DMS153 treated with DMSO at 0.1 percent for 48 hours (cell line): ENCODE results near the gene EFCAB3.
"Not testable (repeated sequence)": the region's sequence is repeated elsewhere in the genome, so short reads cannot be mapped to it uniquely, and the experiment has no call there.

Experiments used
- DNase-seq: peaks from one replicate; lab custom pipeline; 2025; ENCODE audit not compliant: unreplicated experiment; lab: John Stamatoyannopoulos, UW

The EFCAB3 gene

GRCh38 chr17:62380253-62380652 lies at the start of gene EFCAB3:
Gene EFCAB3 (plus strand): TSS chr17:62380553. CDS start chr17:62382980, 2,427 bp downstream.
- DNase-seq, result no peak

DNA sequence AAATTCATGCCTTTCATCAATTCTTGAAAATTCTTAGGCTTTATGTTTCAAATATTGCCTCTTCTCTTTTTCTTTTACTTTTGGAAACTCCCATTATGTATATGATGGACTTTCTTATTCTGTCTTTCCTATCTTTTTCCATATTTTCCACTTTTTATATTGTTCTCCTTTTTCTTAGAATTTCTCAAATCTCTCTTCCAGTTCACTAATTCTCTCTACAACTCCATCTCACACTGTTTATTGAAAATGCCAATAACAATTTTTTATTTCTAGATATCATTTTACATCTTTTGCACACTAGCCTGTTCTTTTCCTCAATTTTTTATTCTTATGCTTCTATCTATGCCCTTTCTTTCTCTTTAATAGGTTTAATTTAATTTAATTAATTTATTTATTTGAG lies 43.8 kb upstream of the EFCAB3 start:
- DNase-seq, result no peak

DNA sequence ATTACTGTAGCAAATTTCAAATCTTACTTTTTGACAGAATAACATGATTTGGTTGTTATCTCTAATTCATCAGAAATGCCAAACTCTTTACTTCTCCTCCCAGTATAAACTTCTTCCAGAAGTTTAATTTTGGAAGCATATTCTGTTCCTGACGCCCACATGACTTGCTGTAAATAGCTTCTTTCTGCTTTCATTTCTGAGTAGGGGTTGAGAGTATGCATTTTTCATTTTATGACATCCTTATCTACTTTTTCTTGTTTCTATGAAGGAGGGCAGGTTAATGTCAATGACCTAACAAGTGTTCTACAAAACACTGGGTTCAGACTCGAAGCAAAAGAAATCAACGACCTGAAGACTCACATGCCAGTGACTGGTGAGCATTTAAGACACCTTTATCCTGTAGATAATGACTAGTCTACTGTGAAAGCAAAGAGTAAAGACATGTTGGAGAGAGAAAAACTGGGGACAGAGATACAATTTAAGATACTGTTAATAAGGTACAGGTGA lies 36.5 kb upstream of the EFCAB3 start:
- DNase-seq, result no peak

- no peak for DNase-seq
Observed at GRCh38 chr17:62351176-62351575, 29.2 kb upstream of the EFCAB3 start.

- no peak for DNase-seq
Observed at GRCh38 chr17:62366191-62366590, 14.2 kb upstream of the EFCAB3 start.

DNA sequence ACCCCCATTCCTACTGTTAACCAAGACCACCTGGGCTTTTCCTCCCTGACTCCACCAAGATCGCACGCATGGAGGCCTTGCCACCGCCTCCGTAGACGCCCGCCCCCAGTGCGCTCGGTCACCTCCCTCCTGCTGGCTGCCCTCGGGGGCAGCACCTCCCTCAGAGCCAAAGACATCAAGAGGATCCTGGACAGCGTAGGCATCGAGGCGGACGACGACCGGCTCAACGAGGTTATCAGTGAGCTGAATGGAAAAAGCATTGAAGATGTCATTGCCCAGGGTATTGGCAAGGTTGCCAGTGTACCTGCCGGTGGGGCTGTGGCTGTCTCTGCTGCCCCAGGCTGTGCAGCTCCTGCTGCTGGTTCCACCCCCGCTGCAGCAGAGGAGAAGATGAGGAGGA lies 1.2 kb downstream of the EFCAB3 start:
- DNase-seq, result no peak

DNA sequence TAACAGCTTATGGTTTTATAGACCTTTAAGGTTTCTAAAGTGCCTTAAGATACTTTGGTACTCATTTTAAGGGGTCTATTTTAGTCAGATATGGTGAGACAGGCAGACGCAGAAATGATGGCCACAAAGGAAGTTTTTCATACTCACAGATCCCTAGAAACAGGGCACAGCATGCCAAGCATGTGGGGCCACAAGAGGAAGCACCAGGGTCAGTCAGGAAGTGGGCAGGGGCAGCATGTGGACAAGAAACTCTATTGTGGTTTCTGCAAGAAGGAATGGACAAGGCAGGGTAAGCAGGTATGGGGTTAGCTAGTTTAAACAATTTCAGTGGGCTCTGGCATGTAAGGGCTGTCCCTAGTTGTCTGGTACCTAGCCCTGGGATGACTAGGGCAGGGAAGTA lies 8.5 kb downstream of the EFCAB3 start:
- no peak for DNase-seq

DNA sequence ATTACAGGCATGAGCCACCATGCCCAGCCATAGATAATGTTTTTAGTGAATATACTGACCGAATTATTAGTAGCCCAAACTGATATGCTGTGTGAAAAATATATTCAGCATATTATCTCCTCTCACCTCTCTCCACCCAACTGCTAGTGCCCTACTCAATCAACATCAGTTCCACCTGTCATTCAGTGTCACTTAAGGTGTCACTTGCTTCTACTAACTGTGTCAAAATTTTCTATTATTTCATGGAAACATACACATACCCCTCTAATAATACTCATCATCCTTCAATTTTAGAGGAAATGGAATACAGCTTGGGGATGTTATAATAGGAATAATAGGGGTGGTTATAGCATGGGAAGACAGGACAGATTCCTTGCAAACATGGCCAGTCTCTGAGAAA lies 12.6 kb downstream of the EFCAB3 start:
- DNase-seq, result no peak

- no peak for DNase-seq
Observed at GRCh38 chr17:62398891-62399290, 18.5 kb downstream of the EFCAB3 start.

DNA sequence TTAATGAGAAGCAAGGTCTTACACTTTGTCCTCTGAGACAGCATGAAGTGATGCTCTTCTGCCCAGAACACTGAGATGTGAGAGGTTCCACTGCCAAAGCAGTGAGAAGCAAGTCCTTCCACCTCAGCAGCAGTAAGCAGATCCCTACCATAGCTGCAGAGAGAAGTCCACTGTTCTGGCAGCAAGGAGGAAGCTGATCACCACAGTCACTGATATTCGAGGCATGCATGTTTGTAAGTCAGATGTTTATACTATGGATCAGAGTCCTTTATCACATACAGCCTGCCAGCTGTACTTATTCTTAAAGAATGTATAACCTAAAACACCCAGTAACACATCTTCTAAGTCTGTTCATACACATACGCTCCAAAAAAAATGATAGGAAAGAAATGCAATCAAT lies 25.1 kb downstream of the EFCAB3 start:
- no peak for DNase-seq

DNA sequence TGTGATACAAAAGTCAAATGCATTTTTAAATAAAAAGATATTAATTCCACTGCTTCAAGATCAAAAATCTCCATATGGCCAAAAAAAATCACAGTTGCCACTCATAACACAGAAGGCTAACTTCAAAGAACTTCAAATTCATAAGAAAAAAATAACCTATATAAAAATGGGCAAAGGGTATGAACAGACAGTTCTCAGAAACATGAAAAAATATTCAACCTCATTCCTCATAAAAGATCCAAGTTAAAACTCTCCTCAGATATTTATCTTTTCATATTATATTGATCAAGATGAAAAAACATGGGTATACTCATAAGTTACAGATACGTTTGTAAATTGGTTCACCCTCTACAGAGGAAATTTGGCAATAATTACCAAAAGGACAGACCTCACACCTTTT lies 32.7 kb downstream of the EFCAB3 start:
- not testable (repeated sequence) for DNase-seq

DNA sequence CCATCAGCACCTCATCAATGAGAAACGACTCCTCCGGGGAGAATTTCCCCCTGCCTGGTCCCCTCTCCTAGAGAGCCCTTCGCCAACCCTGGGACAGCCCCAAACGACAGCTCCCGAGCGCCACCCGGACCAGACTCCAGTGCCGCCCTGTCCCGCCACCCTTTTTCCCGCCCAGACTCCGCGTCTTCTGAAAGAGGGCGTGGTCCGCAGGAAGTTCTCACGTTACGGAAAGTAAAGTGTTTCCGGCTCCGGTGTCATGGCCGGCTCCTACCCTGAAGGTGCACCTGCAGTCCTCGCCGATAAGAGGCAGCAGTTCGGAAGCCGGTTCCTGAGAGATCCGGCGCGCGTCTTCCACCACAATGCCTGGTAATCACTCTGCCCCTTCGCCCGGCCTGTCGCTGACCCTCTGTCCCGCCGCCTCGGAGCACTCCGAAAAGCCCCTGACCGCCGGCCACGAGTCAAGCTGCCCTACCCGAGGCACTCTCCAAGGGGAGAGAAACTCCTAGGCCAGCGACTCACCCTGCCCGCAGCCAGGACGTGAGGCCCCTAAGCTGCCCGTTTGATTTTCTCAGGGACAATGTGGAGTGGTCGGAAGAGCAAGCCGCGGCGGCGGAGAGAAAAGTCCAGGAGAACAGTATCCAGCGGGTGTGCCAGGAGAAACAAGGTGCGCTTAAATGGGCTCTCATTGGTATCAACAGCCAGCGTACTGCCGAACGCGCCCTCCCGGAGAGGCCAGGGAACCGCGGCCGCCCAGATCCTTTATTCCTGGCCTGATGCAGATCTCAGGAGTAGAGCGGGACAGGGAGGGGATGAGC lies 43.5 kb downstream of the EFCAB3 start, which contains the start of gene METTL2A:
METTL2A (plus strand) TSS at position 251 of the 815 bp plus-strand sequence; CDS start at position 257, 6 bp downstream.
- peak; percentile 87 for DNase-seq

DNA sequence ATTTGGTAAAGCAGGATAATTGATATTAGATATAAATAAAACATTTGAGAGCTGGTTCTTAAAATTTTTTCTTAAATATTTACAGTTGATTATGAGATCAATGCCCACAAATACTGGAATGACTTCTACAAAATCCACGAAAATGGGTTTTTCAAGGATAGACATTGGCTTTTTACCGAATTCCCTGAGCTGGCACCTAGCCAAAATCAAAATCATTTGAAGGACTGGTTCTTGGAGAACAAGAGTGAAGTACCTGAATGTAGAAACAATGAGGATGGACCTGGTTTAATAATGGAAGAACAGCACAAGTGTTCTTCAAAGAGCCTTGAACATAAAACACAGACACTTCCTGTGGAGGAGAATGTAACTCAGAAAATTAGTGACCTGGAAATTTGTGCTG lies 45.9 kb downstream of the EFCAB3 start:
- DNase-seq, result not testable (repeated sequence)

DNA sequence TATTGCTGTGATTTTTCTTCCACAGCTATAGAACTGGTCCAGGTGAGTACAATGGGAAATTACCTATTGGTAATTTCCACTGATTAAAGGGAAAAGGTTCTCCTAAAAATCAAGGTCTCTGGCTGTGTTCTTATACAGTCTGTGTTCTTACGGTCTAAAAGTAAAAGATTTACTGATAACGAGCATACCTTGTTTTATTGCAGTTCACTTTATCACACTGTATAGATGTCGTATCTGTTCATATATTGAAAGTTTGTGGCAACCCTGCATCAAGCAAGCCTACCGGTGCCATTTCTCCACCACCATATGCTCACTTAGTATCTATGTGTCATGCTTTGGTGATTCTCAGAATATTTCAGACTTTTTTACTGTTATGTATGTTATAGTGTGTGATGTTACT lies 54.9 kb downstream of the EFCAB3 start:
- not testable (repeated sequence) for DNase-seq

GRCh38 chr17:62441181-62441580 lies 60.8 kb downstream of the EFCAB3 start:
- not testable (repeated sequence) for DNase-seq

GRCh38 chr17:62444063-62444462 lies 63.7 kb downstream of the EFCAB3 start:
- no peak for DNase-seq

- DNase-seq, result not testable (repeated sequence)
Observed at GRCh38 chr17:62445791-62446190, 65.4 kb downstream of the EFCAB3 start.

DNA sequence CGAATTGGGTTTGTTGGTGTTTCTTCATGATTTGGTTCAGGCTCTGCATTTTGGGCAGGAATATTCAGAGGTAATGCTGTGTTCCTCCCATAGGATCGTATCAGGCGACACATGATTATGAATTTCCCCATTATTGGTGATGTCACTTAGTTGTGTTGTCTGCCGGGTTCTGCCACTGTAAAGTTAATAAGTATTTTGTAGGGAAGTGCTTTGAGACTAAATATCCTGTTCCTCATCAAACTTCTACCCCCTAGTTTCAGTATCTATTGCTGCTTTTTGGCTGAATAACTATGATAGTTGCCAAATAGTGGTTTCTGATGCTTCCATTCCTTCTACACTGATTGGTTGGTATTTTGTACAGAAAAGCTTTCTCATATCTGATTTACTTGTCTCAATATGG lies 71.8 kb downstream of the EFCAB3 start:
- not testable (repeated sequence) for DNase-seq

GRCh38 chr17:62453041-62453440 lies 72.7 kb downstream of the EFCAB3 start:
- DNase-seq, result not testable (repeated sequence)

- not testable (repeated sequence) for DNase-seq
Observed at GRCh38 chr17:62453656-62454055, 73.3 kb downstream of the EFCAB3 start.

GRCh38 chr17:62454111-62454510 lies 73.8 kb downstream of the EFCAB3 start:
- not testable (repeated sequence) for DNase-seq

DNA sequence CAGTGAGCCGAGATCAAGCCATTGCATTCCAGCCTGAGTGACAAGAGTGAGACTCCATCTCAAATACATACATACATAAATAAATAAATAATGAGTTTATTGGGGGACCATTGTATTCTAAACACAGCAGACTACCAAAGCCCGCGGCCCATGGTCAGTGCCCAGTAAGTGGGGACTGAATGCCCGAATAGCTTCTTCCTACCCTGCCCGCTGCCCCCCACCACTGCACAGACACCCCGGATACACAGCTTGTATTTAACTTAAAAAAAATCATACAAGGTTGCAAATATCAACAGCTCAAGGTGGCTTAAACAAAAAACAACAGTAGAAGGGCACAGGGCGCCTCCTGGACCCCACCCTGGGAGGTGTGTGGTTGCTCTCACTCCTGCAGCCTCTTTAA lies 75.7 kb downstream of the EFCAB3 start:
- DNase-seq, result no peak

GRCh38 chr17:62458483-62458882 lies 78.1 kb downstream of the EFCAB3 start:
- not testable (repeated sequence) for DNase-seq
